ENCODE measurements around the gene VAMP7.
"Not testable (repeated sequence)": the region's sequence is repeated elsewhere in the genome, so short reads cannot be mapped to it uniquely, and the experiment has no call there.

Gene VAMP7

GRCh38 chrX:155956099-155956498 lies 75.0 kb downstream of the VAMP7 start:
- no peak overlapping the region for H3K4me3 ChIP-seq (ENCODE audit: insufficient read depth, low read depth, low read length)
- 85 to 88% methylated on average over 9 of the region's 9 CpGs for WGBS, 2 experiments
- H3K27me3 ChIP-seq (ENCODE audit: control insufficient read depth, insufficient read depth, low read length, poor library complexity, severe bottlenecking): no peaks in the 10 kb centered on the region
- H3K27ac ChIP-seq (ENCODE audit: insufficient read depth, low read depth, low read length, poor library complexity, severe bottlenecking): no peak overlapping the region
- H3K4me1 ChIP-seq (ENCODE audit: control insufficient read depth, insufficient read depth, low read length): no peaks in the 10 kb centered on the region
- no peaks in the 10 kb centered on the region for H3K36me3 ChIP-seq (ENCODE audit: control insufficient read depth, insufficient read depth, low read length)
- peaks cover 2% of the 10 kb centered on the region for H3K9me3 ChIP-seq (ENCODE audit: control insufficient read depth, low read length)

DNA sequence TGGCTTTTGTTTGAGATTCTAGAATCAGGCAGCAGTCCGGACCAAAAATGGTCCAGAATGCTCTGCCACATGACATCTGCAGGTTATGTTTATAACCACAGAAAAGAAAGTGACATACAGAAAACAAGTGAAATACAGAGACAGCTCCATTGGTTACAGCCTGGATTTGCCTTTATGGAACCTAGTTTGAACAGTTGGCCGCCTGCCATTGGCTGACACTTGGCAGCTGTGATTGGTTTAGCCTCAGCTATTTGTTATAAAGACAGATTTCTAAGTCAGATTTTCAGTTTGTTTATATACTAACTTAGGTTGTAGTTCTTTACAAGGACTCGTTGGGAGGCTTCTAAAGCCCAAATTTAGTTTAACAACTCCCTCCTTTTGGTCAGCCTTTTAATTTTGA lies 75.5 kb downstream of the VAMP7 start:
- Histone ChIP-seq H3K4me3 (ENCODE audit: insufficient read depth, low read depth, low read length) (no peak overlapping the region), H3K4me1 (ENCODE audit: control insufficient read depth, insufficient read depth, low read length) (no peaks in the 10 kb centered on the region), H3K36me3 (ENCODE audit: control insufficient read depth, insufficient read depth, low read length) (no peaks in the 10 kb centered on the region), H3K27me3 (ENCODE audit: control insufficient read depth, insufficient read depth, low read length, poor library complexity, severe bottlenecking) (no peaks in the 10 kb centered on the region), H3K27ac (ENCODE audit: insufficient read depth, low read depth, low read length, poor library complexity, severe bottlenecking) (no peak overlapping the region), H3K9me3 (ENCODE audit: control insufficient read depth, low read length) (peaks cover 2% of the 10 kb centered on the region)
- WGBS, 2 experiments: 73 to 81% methylated on average over 3 of the region's 3 CpGs

DNA sequence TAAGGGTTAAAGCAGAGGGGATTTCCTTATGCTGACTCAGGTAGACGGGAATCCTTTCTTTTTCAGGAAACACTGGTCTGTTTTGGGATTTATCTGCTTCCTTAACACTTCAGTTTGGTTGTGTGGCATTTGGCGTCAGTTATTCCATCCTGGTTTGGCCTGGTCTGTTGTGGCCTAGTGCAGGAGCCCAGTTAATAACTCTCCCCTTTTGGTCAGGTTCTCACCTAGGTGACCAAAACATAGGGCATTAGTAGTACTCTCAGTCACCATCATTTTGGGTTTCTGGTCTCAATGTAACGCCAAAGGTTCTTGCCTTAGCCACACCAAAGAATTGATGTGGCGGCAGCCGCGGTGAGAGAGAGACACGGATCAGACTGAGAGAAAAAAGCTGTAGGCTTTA lies 76.7 kb downstream of the VAMP7 start:
- Histone ChIP-seq H3K36me3 (ENCODE audit: control insufficient read depth, insufficient read depth, low read length) (no peaks in the 10 kb centered on the region), H3K4me3 (ENCODE audit: insufficient read depth, low read depth, low read length) (no peak overlapping the region), H3K27me3 (ENCODE audit: control insufficient read depth, insufficient read depth, low read length, poor library complexity, severe bottlenecking) (no peaks in the 10 kb centered on the region), H3K27ac (ENCODE audit: insufficient read depth, low read depth, low read length, poor library complexity, severe bottlenecking) (no peak overlapping the region), H3K4me1 (ENCODE audit: control insufficient read depth, insufficient read depth, low read length) (no peaks in the 10 kb centered on the region), H3K9me3 (ENCODE audit: control insufficient read depth, low read length) (peaks cover 2% of the 10 kb centered on the region)
- WGBS, 2 experiments: 75 to 83% methylated on average over 7 of the region's 7 CpGs

DNA sequence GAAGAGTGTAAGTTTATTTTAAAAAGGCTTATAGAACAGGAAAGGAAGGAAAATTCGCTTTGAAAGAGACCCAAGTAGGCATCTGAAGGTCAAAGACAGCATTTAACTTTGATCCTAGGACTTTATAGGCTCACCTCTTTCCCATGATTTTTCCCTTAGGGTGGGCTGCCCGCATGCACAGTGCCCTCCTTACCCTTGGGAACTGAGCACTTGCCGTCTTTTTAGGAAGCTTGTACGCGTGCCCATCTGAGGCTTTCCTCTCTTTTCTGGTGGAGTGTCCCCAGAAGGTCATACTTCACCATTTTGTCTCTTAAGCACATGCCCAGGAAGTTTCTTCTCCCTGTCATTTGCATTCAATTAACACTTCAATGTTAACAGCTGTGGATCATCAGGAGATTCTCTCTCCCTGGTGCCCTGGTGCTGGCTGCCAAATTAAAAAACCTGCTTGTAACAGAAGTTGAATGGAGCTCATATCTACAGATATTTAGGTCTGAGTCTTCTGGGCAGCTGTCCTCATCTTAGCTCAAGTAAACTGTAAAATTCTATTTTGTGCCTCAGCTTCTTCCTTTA lies 78.0 kb downstream of the VAMP7 start:
- H3K9me3 ChIP-seq (ENCODE audit: control insufficient read depth, low read length): peaks cover 2% of the 10 kb centered on the region
- H3K4me1 ChIP-seq (ENCODE audit: control insufficient read depth, insufficient read depth, low read length): no peaks in the 10 kb centered on the region
- no peak overlapping the region for H3K4me3 ChIP-seq (ENCODE audit: insufficient read depth, low read depth, low read length)
- WGBS, 2 experiments: 54 to 57% methylated on average over 5 of the region's 5 CpGs
- no peaks in the 10 kb centered on the region for H3K36me3 ChIP-seq (ENCODE audit: control insufficient read depth, insufficient read depth, low read length)
- no peak overlapping the region for H3K27ac ChIP-seq (ENCODE audit: insufficient read depth, low read depth, low read length, poor library complexity, severe bottlenecking)
- H3K27me3 ChIP-seq (ENCODE audit: control insufficient read depth, insufficient read depth, low read length, poor library complexity, severe bottlenecking): no peaks in the 10 kb centered on the region

DNA sequence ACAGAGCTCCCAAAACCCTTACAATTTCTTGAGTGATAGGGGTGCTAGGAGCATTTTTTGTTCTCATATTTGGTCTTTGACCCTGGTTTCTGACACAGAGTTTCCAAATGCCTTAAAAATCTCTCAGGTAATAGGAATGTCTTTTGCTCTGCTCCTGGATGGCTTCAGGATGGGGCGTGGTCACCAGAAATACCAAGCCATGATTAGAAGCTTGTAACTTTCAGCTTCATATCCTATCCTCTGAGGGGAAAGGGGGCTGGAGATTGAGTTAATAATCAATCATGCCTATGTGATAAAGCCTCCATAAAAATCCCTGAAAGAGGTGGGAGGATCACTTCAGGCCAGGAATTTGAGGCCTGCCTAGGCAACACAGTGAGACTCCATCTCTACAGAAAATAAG lies 81.8 kb downstream of the VAMP7 start:
- peaks cover 3% of the 10 kb centered on the region for H3K9me3 ChIP-seq (ENCODE audit: control insufficient read depth, low read length)
- H3K4me1 ChIP-seq (ENCODE audit: control insufficient read depth, insufficient read depth, low read length): no peaks in the 10 kb centered on the region
- WGBS, 2 experiments: 47 to 50% methylated on average over 1 of the region's 1 CpG
- H3K27me3 ChIP-seq (ENCODE audit: control insufficient read depth, insufficient read depth, low read length, poor library complexity, severe bottlenecking): no peaks in the 10 kb centered on the region
- no peak overlapping the region for H3K27ac ChIP-seq (ENCODE audit: insufficient read depth, low read depth, low read length, poor library complexity, severe bottlenecking)
- no peak overlapping the region for H3K4me3 ChIP-seq (ENCODE audit: insufficient read depth, low read depth, low read length)
- no peaks in the 10 kb centered on the region for H3K36me3 ChIP-seq (ENCODE audit: control insufficient read depth, insufficient read depth, low read length)

- Histone ChIP-seq H3K27me3 (ENCODE audit: control insufficient read depth, insufficient read depth, low read length, poor library complexity, severe bottlenecking) (no peaks in the 10 kb centered on the region), H3K27ac (ENCODE audit: insufficient read depth, low read depth, low read length, poor library complexity, severe bottlenecking) (no peak overlapping the region), H3K9me3 (ENCODE audit: control insufficient read depth, low read length) (peaks cover 3% of the 10 kb centered on the region), H3K4me3 (ENCODE audit: insufficient read depth, low read depth, low read length) (no peak overlapping the region), H3K4me1 (ENCODE audit: control insufficient read depth, insufficient read depth, low read length) (no peaks in the 10 kb centered on the region), H3K36me3 (ENCODE audit: control insufficient read depth, insufficient read depth, low read length) (no peaks in the 10 kb centered on the region)
- WGBS, 2 experiments: 56% methylated on average over 8 of the region's 8 CpGs
These were observed 85.7 kb downstream of the VAMP7 start for GRCh38 chrX:155966876-155967275.

DNA sequence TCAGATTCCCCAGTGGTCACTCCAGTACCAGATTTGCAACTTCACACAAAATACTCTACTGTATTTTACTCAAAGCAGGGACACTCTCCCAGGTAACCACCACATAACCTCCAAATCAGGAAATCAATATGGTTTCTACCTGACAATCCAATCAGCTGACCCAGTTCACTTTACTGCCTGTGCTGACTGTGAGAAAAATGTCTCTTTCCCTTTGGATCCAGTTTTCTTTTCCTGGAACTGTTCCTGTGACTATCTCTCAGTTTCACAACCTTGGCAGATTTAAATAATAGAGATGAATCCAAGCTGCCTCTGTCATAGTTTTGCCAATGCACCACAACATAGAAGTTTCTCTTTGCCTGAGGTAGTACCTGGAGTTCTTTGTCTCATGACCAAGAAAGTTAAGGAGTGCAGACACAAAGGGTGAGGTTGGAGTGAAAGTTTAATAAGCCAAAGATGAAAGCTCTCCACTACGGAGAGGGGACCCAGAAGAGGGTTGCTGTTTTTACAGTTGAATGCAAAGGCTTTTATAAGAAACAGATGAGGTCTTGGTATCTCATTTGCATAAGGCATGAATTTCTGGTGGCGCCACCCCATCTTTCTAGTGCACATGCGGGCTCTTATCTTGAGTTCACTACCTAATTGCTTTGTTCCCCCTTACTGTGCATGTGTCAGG lies 86.6 kb downstream of the VAMP7 start:
- peaks cover 3% of the 10 kb centered on the region for H3K9me3 ChIP-seq (ENCODE audit: control insufficient read depth, low read length)
- WGBS, 2 experiments: 79 to 87% methylated on average over 3 of the region's 3 CpGs
- H3K27me3 ChIP-seq (ENCODE audit: control insufficient read depth, insufficient read depth, low read length, poor library complexity, severe bottlenecking): no peaks in the 10 kb centered on the region

GRCh38 chrX:155968326-155968661 lies 87.1 kb downstream of the VAMP7 start:
- no peaks in the 10 kb centered on the region for H3K36me3 ChIP-seq (ENCODE audit: control insufficient read depth, insufficient read depth, low read length)
- no peaks in the 10 kb centered on the region for H3K4me1 ChIP-seq (ENCODE audit: control insufficient read depth, insufficient read depth, low read length)
- no peak overlapping the region for H3K4me3 ChIP-seq (ENCODE audit: insufficient read depth, low read depth, low read length)
- 79 to 85% methylated on average over 1 of the region's 1 CpG for WGBS, 2 experiments
- peaks cover 3% of the 10 kb centered on the region for H3K9me3 ChIP-seq (ENCODE audit: control insufficient read depth, low read length)
- H3K27me3 ChIP-seq (ENCODE audit: control insufficient read depth, insufficient read depth, low read length, poor library complexity, severe bottlenecking): no peaks in the 10 kb centered on the region
- H3K27ac ChIP-seq (ENCODE audit: insufficient read depth, low read depth, low read length, poor library complexity, severe bottlenecking): no peak overlapping the region

More for the DNA sequence above, 86.6 kb downstream of the VAMP7 start:
- Histone ChIP-seq H3K36me3 (ENCODE audit: control insufficient read depth, insufficient read depth, low read length) (no peaks in the 10 kb centered on the region), H3K4me3 (ENCODE audit: insufficient read depth, low read depth, low read length) (no peak overlapping the region), H3K4me1 (ENCODE audit: control insufficient read depth, insufficient read depth, low read length) (no peaks in the 10 kb centered on the region), H3K27ac (ENCODE audit: insufficient read depth, low read depth, low read length, poor library complexity, severe bottlenecking) (no peak overlapping the region)

- Histone ChIP-seq H3K9me3 (ENCODE audit: control insufficient read depth, low read length) (peaks cover 3% of the 10 kb centered on the region), H3K4me3 (ENCODE audit: insufficient read depth, low read depth, low read length) (no peak overlapping the region), H3K27ac (ENCODE audit: insufficient read depth, low read depth, low read length, poor library complexity, severe bottlenecking) (no peak overlapping the region), H3K27me3 (ENCODE audit: control insufficient read depth, insufficient read depth, low read length, poor library complexity, severe bottlenecking) (no peaks in the 10 kb centered on the region), H3K4me1 (ENCODE audit: control insufficient read depth, insufficient read depth, low read length) (no peaks in the 10 kb centered on the region), H3K36me3 (ENCODE audit: control insufficient read depth, insufficient read depth, low read length) (no peaks in the 10 kb centered on the region)
- 50 to 58% methylated on average over 5 of the region's 5 CpGs for WGBS, 2 experiments
These were observed 87.6 kb downstream of the VAMP7 start for GRCh38 chrX:155968791-155969190.

GRCh38 chrX:155971658-155972057 lies 90.5 kb downstream of the VAMP7 start:
- 67% methylated on average over 5 of the region's 5 CpGs; no CpG with 5 or more reads in 1 of the 2 experiments for WGBS, 2 experiments
- H3K4me1 ChIP-seq (ENCODE audit: control insufficient read depth, insufficient read depth, low read length); H3K4me3 ChIP-seq (ENCODE audit: insufficient read depth, low read depth, low read length); H3K27me3 ChIP-seq (ENCODE audit: control insufficient read depth, insufficient read depth, low read length, poor library complexity, severe bottlenecking); H3K27ac ChIP-seq (ENCODE audit: insufficient read depth, low read depth, low read length, poor library complexity, severe bottlenecking); H3K36me3 ChIP-seq (ENCODE audit: control insufficient read depth, insufficient read depth, low read length); H3K9me3 ChIP-seq (ENCODE audit: control insufficient read depth, low read length): not testable (repeated sequence)

Measured in ectodermal cell (in vitro differentiated cells).